Measurements from ENCODE around the gene ALPL. TPM values are rescaled to one million over a fixed set of nuclear protein-coding genes. Genes with fewer than 3 reads are reported as not detected.
A peak's percentile ranks its signal among the peaks of the same experiment; 100 is the strongest.

ALPL gene
- total RNA-seq, 8 experiments from 2014 or later, result 0.25 to 19.7 (median 3.0) TPM

GRCh38 chr1:21623410-21623961, 114.3 kb downstream of the ALPL start:
- in situ Hi-C loops (cut with MboI; ENCODE audit: low pct_unique_long_range_greater_than_20kb in 2 of 9, low sequenced_read_pairs in 9 of 9, unreplicated experiment in 9 of 9), result no loop called here
- H3K4me3 ChIP-seq, result no peak overlapping the region
- peak in 1 of 8 experiments; percentile 73 for ATAC-seq (replicated peaks in 6 of 8)
- peaks cover 31 to 37% of the 10 kb centered on the region in 2 donors for H3K4me1 ChIP-seq (replicated peaks in 1 of 2)
- no peak overlapping the region for H3K27ac ChIP-seq
- 60 to 100% (median 88%) methylated on average over 1 to 10 of the region's 10 CpGs; no CpG with 5 or more reads in 5 of the 10 experiments for WGBS, 10 experiments

GRCh38 chr1:21624571-21625389, 115.6 kb downstream of the ALPL start:
- Histone ChIP-seq H3K27ac (no peak overlapping the region), H3K4me3 (no peak overlapping the region), H3K4me1 (replicated peaks in 1 of 2) (peaks cover 18 to 24% of the 10 kb centered on the region in 2 donors)
- in situ Hi-C loops (cut with MboI; ENCODE audit: low pct_unique_long_range_greater_than_20kb in 2 of 9, low sequenced_read_pairs in 9 of 9, unreplicated experiment in 9 of 9), result loop anchor here in 1 of 9 experiments (25.0 kb wide), 1 partner anchor 387 kb away; no protein-coding TSS in a partner anchor
- 30 to 83% (median 69%) methylated on average over 1 to 5 of the region's 11 CpGs; no CpG with 5 or more reads in 5 of the 10 experiments for WGBS, 10 experiments
- no peak for ATAC-seq (replicated peaks in 6 of 8)

GRCh38 chr1:21625390-21626190, 116.4 kb downstream of the ALPL start:
- Histone ChIP-seq H3K4me3 (no peak overlapping the region), H3K27ac (no peak overlapping the region), H3K4me1 (replicated peaks in 1 of 2) (peaks cover 10 to 16% of the 10 kb centered on the region in 2 donors)
- in situ Hi-C loops (cut with MboI; ENCODE audit: low pct_unique_long_range_greater_than_20kb in 2 of 9, low sequenced_read_pairs in 9 of 9, unreplicated experiment in 9 of 9), result loop anchor here in 1 of 9 experiments (25.0 kb wide), 1 partner anchor 388 kb away; no protein-coding TSS in a partner anchor
- ATAC-seq (replicated peaks in 6 of 8), result no peak
- 60 to 95% (median 80%) methylated on average over 1 to 12 of the region's 13 CpGs; no CpG with 5 or more reads in 3 of the 10 experiments for WGBS, 10 experiments

GRCh38 chr1:21626921-21627339, 117.7 kb downstream of the ALPL start:
- peak in 2 of 8 experiments; percentile 41 to 47 for ATAC-seq (replicated peaks in 6 of 8)
- WGBS, 10 experiments, result 17 to 100% (median 80%) methylated on average over 1 to 5 of the region's 11 CpGs; no CpG with 5 or more reads in 2 of the 10 experiments
- Histone ChIP-seq H3K4me1 (replicated peaks in 1 of 2) (peaks cover 2 to 12% of the 10 kb centered on the region in 2 donors), H3K27ac (no peak overlapping the region), H3K4me3 (no peak overlapping the region)
- in situ Hi-C loops (cut with MboI; ENCODE audit: low pct_unique_long_range_greater_than_20kb in 2 of 9, low sequenced_read_pairs in 9 of 9, unreplicated experiment in 9 of 9), result loop anchor here in 1 of 9 experiments (25.0 kb wide), 1 partner anchor 390 kb away; no protein-coding TSS in a partner anchor

Other genes starting within 250 kb of the ALPL start
- gene ECE1, start 219.0 kb upstream of the ALPL start, total RNA-seq, result 10 to 100 TPM in 5 of 8 experiments, 1 to 10 TPM in 3; 5.3 to 49.7 (median 24.3) TPM
- 10 to 100 TPM in 5 of 8 experiments, 1 to 10 TPM in 3; 5.0 to 18.1 (median 10.7) TPM for gene NBPF3, start 69.3 kb upstream of the ALPL start, total RNA-seq
- gene RAP1GAP, start 159.9 kb downstream of the ALPL start, total RNA-seq, result 10 to 100 TPM in 4 of 8 experiments, 1 to 10 TPM in 3, under 1 TPM in 1; 0.31 to 22.8 (median 11.3) TPM

Measured in motor neuron (in vitro differentiated cells).